GM23248 (cell line): Measurements from ENCODE around the gene OLA1. TPM values are rescaled to one million over a fixed set of nuclear protein-coding genes. Genes with fewer than 3 reads are reported as not detected.

Source experiments
- DNase-seq: peaks from one replicate; pipeline ENCODE4 v3.0.0-alpha.2; 2015
- H2AFZ ChIP-seq: fragments of 200-600 bp; sonication (generic); 2 replicates; pipeline ENCODE4 v1.6.1; 2016; ENCODE audit warnings: antibody characterized with exemption
- H3F3A ChIP-seq: fragments of 200-600 bp; sonication (generic); 2 replicates; pipeline ENCODE4 v1.6.1; 2016; ENCODE audit warnings: mild to moderate bottlenecking, antibody characterized with exemption, mixed run types; ENCODE audit not compliant: insufficient read depth
- H3K27ac ChIP-seq: fragments of 200-600 bp; sonication (generic); 2 replicates; pipeline ENCODE4 v1.5.1; 2016; ENCODE audit warnings: mild to moderate bottlenecking
- H3K27me3 ChIP-seq: fragments of 200-600 bp; sonication (generic); replicated peaks from 2 replicates; pipeline ENCODE4 v1.6.1; 2016; ENCODE audit warnings: mild to moderate bottlenecking; ENCODE audit not compliant: insufficient read depth
- H3K36me3 ChIP-seq: fragments of 200-600 bp; sonication (generic); 2 replicates; pipeline ENCODE4 v1.6.1; 2016; ENCODE audit warnings: low read depth, mild to moderate bottlenecking
- H3K4me1 ChIP-seq: fragments of 200-600 bp; sonication (generic); 2 replicates; pipeline ENCODE4 v1.6.1; 2016; ENCODE audit warnings: mild to moderate bottlenecking; ENCODE audit not compliant: insufficient read depth
- H3K4me2 ChIP-seq: fragments of 200-600 bp; sonication (generic); one replicate; pipeline ENCODE4 v1.6.1; 2016; ENCODE audit warnings: mild to moderate bottlenecking; ENCODE audit not compliant: unreplicated experiment
- H3K4me3 ChIP-seq: fragments of 200-600 bp; sonication (generic); 2 replicates; pipeline ENCODE4 v1.5.1; 2016; ENCODE audit warnings: mild to moderate bottlenecking
- H3K79me2 ChIP-seq: fragments of 200-600 bp; sonication (generic); 2 replicates; pipeline ENCODE4 v1.6.1; 2016; ENCODE audit warnings: mild to moderate bottlenecking; ENCODE audit not compliant: insufficient read depth
- H3K9ac ChIP-seq: fragments of 200-600 bp; sonication (generic); 2 replicates; pipeline ENCODE4 v1.6.1; 2016; ENCODE audit warnings: mild to moderate bottlenecking
- H3K9me2 ChIP-seq: fragments of 200-600 bp; sonication (generic); 2 replicates; pipeline ENCODE4 v1.6.1; 2016; ENCODE audit warnings: mixed run types, mild to moderate bottlenecking, moderate library complexity; ENCODE audit not compliant: insufficient read depth
- H3K9me3 ChIP-seq: fragments of 200-600 bp; sonication (generic); one replicate; pipeline ENCODE4 v1.6.1; 2017; ENCODE audit warnings: low read depth
- H4K20me1 ChIP-seq: fragments of 200-600 bp; sonication (generic); 2 replicates; pipeline ENCODE4 v1.6.0; 2016; ENCODE audit not compliant: insufficient read depth
- EZH2 ChIP-seq: fragments of 200-600 bp; sonication (generic); IDR thresholded peaks from 2 replicates; pipeline ENCODE4 v1.6.1; 2018; ENCODE audit warnings: antibody characterized with exemption, mild to moderate bottlenecking; ENCODE audit not compliant: insufficient read depth, poor library complexity, severe bottlenecking
- EZH2phosphoT487 ChIP-seq: fragments of 200-600 bp; sonication (generic); IDR thresholded peaks from 2 replicates; pipeline ENCODE4 v1.6.1; 2018; ENCODE audit warnings: antibody characterized with exemption, moderate library complexity, mild to moderate bottlenecking, low read depth; ENCODE audit not compliant: insufficient read depth
- WGBS, 2 experiments: methylation state at CpG; one replicate each; pipeline ENCODE4 v1.1.6; 2015 to 2017; ENCODE audit warnings: low lambda C conversion rate in 2 of 2, low coverage in 1 of 2; ENCODE audit errors: missing lambda C conversion rate in 2 of 2; 5-methylcytosine and 5-hydroxymethylcytosine counted together
- in situ Hi-C: fragments of 300-500 bp; cut with MboI; formaldehyde crosslinking; loops from 2 replicates; pipeline ENCODE4 v1.15.0; 2020
- polyA plus RNA-seq: library from polyadenylated mRNA; unstranded; fragments of >200 nt; fragmentation: Nextera tagmentation; extraction: Ambion mirVana; gene quantifications from 2 replicates; pipeline ENCODE4 v1.2.1, GENCODE V29; 2016
- total RNA-seq: library from RNA; depleted of rRNA; stranded (reverse); fragments of >200 nt; shearing (Covaris generic); gene quantifications from 2 replicates; pipeline ENCODE4 v1.2.3, GENCODE V29; 2014

OLA1 gene
- total and polyA plus RNA-seq, 2 experiments from 2014 or later: 64.3 to 114 TPM

DNA sequence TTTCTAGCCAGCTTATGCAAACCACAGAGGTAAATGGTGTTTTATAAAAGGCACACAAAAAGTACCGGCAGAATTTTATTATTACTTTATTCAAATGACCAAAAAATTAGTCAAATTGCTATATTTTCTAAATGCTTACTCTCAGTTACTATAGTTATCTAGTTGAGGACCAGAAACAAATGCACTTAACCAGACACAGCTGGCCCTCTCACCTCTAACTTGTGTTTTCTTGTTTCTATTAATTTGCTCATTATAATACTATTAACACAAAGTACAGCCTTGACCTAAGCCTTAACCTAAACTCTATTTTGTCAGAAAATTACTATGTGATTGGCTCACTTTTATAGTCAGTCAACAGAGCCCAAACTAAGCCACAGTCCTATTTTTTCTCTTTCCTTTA lies 26.2 kb downstream of the OLA1 start:
- H3K36me3 ChIP-seq: peaks cover 10% of the 10 kb centered on the region; the same call in 1 of the 2 replicates
- no peaks in the 10 kb centered on the region for H3F3A ChIP-seq
- H3K79me2 ChIP-seq: peaks cover 74% of the 10 kb centered on the region
- 96 to 100% methylated on average over 1 of the region's 1 CpG for WGBS, 2 experiments
- in situ Hi-C loops: no loop called here
- no peak overlapping the region for H3K9ac ChIP-seq
- no peaks in the 10 kb centered on the region for H3K9me3 ChIP-seq
- H3K4me1 ChIP-seq: no peaks in the 10 kb centered on the region
- H3K27me3 ChIP-seq: no peaks in the 10 kb centered on the region
- H2AFZ ChIP-seq: no peak overlapping the region
- no peaks in the 10 kb centered on the region for H3K9me2 ChIP-seq
- H3K4me3 ChIP-seq: no peak overlapping the region
- no peak overlapping the region for H3K27ac ChIP-seq
- no peaks in the 10 kb centered on the region for H4K20me1 ChIP-seq
- DNase-seq: no peak
- no peak for TF ChIP-seq EZH2
- TF ChIP-seq EZH2phosphoT487: no peak
- no peak overlapping the region for H3K4me2 ChIP-seq

DNA sequence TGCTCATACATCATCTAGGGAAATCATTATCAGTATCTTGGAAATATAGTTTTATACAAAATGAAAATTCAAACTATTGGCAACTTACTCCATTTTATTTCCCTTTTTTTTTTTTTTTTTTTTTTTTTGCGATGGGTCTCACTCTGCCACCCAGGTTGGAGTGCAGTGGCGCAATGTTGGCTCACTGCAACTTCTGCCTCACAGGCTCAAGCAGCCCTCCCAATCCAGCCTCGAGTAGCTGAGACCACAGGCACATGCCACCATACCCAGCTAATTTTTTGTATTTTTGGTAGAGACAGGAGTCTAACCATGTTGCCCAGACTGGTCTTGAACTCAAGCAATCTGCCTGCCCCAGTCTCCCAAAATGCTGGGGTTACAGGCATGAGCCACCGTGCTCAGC lies 29.0 kb downstream of the OLA1 start:
- H3K27me3 ChIP-seq: no peaks in the 10 kb centered on the region
- no peak overlapping the region for H2AFZ ChIP-seq
- TF ChIP-seq EZH2 (no peak), EZH2phosphoT487 (no peak)
- no peaks in the 10 kb centered on the region for H3K4me1 ChIP-seq
- no peaks in the 10 kb centered on the region for H3F3A ChIP-seq
- in situ Hi-C loops: no loop called here
- no peak overlapping the region for H3K27ac ChIP-seq
- no peaks in the 10 kb centered on the region for H3K9me2 ChIP-seq
- H3K79me2 ChIP-seq: peaks cover 79% of the 10 kb centered on the region
- H3K9me3 ChIP-seq: no peaks in the 10 kb centered on the region
- DNase-seq: no peak
- H3K4me3 ChIP-seq: no peak overlapping the region
- H3K36me3 ChIP-seq: peaks cover 10% of the 10 kb centered on the region; the same call in 1 of the 2 replicates
- H3K4me2 ChIP-seq: no peak overlapping the region
- no peak overlapping the region for H3K9ac ChIP-seq
- no peaks in the 10 kb centered on the region for H4K20me1 ChIP-seq
- 97 to 99% methylated on average over 4 of the region's 4 CpGs for WGBS, 2 experiments

DNA sequence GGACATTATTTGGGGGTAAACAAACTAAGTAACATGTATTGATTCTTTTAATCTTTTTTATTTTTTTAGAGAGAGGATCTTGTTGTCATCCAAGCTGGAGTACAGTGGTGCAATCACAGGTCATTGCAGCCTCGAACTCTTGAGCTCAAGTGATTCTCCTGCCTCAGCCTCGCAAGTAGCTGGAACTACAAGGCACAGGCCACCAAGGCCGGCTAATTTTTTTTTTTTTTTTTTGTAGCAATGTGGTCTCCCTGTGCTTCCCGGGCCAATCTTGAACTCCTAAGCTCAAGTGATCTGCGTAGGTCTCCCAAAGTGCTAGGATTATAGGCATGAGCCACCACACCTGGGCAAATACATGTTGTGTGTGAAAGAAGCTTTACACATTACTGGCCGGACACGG lies 29.6 kb downstream of the OLA1 start:
- Histone ChIP-seq H3K9ac (no peak overlapping the region), H3K4me2 (no peak overlapping the region), H3K36me3 (peaks cover 10% of the 10 kb centered on the region; the same call in 1 of the 2 replicates), H3F3A (no peaks in the 10 kb centered on the region), H3K4me3 (no peak overlapping the region), H3K27ac (no peak overlapping the region), H4K20me1 (no peaks in the 10 kb centered on the region), H2AFZ (no peak overlapping the region), H3K79me2 (peaks cover 79% of the 10 kb centered on the region), H3K4me1 (no peaks in the 10 kb centered on the region), H3K9me2 (no peaks in the 10 kb centered on the region), H3K27me3 (no peaks in the 10 kb centered on the region), H3K9me3 (no peaks in the 10 kb centered on the region)
- in situ Hi-C loops: no loop called here
- DNase-seq: no peak
- 97 to 98% methylated on average over 7 of the region's 7 CpGs for WGBS, 2 experiments
- no peak for TF ChIP-seq EZH2phosphoT487
- TF ChIP-seq EZH2: no peak

DNA sequence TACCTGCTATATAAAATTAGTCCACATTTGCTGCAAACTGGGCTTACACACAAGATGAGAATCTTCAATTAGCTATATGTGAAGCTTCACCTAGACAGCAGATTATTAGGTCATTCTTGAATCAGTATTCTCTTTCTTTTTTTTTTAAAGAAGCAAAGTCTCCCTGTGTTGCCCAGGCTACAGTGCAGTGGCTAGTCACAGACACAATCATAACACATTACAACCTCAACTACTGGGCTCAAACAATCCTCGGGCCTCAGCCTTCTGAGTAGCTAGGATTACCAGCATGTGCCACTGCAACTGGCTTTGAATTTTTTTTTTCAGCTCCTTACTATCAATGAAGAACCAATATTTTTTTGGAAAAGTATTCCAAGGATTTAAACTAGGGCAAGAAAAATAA lies 30.5 kb downstream of the OLA1 start:
- H4K20me1 ChIP-seq: no peaks in the 10 kb centered on the region
- DNase-seq: no peak
- no peaks in the 10 kb centered on the region for H3K4me1 ChIP-seq
- no peaks in the 10 kb centered on the region for H3K27me3 ChIP-seq
- H2AFZ ChIP-seq: no peak overlapping the region
- no peak for TF ChIP-seq EZH2phosphoT487
- no peak for TF ChIP-seq EZH2
- no peaks in the 10 kb centered on the region for H3K9me3 ChIP-seq
- 89 to 97% methylated on average over 1 of the region's 1 CpG for WGBS, 2 experiments
- H3K4me2 ChIP-seq: no peak overlapping the region
- in situ Hi-C loops: no loop called here
- peaks cover 10% of the 10 kb centered on the region; the same call in 1 of the 2 replicates for H3K36me3 ChIP-seq
- peaks cover 77% of the 10 kb centered on the region for H3K79me2 ChIP-seq
- no peak overlapping the region for H3K4me3 ChIP-seq
- no peaks in the 10 kb centered on the region for H3F3A ChIP-seq
- H3K9me2 ChIP-seq: no peaks in the 10 kb centered on the region
- no peak overlapping the region for H3K9ac ChIP-seq
- no peak overlapping the region for H3K27ac ChIP-seq

DNA sequence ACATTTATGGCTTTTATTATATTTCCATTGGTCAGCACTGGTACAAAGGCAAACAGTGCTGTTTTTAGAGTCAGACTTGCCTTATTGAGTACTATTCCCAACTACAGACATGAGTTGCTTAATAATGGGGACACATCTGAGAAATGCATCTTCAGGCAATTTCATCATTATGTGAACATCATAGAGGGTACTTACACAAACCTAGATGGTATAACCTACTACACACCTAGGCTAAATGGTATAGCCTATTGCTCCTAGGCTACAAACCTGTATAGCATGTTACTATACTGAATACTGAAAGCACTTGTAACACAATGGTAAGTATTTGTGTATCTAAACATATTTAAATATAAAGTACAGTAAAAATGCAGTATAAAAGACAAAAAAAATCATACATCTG lies 36.4 kb downstream of the OLA1 start:
- H3F3A ChIP-seq: no peaks in the 10 kb centered on the region

More for the DNA sequence above, 36.4 kb downstream of the OLA1 start:
- no peaks in the 10 kb centered on the region for H3K27me3 ChIP-seq
- H3K9me2 ChIP-seq: no peaks in the 10 kb centered on the region
- H2AFZ ChIP-seq: no peak overlapping the region
- in situ Hi-C loops: no loop called here
- no peaks in the 10 kb centered on the region for H4K20me1 ChIP-seq
- H3K4me1 ChIP-seq: no peaks in the 10 kb centered on the region
- no peak overlapping the region for H3K9ac ChIP-seq
- H3K79me2 ChIP-seq: peaks cover 60% of the 10 kb centered on the region
- DNase-seq: no peak
- no peak overlapping the region for H3K27ac ChIP-seq
- H3K9me3 ChIP-seq: no peaks in the 10 kb centered on the region
- no peaks in the 10 kb centered on the region for H3K36me3 ChIP-seq
- H3K4me2 ChIP-seq: no peak overlapping the region
- TF ChIP-seq EZH2phosphoT487: no peak
- TF ChIP-seq EZH2: no peak
- no peak overlapping the region for H3K4me3 ChIP-seq
